ENCODE results near the gene CAPN9.
"Not testable (repeated sequence)": the region's sequence is repeated elsewhere in the genome, so short reads cannot be mapped to it uniquely, and the experiment has no call there.

CAPN9 gene

DNA sequence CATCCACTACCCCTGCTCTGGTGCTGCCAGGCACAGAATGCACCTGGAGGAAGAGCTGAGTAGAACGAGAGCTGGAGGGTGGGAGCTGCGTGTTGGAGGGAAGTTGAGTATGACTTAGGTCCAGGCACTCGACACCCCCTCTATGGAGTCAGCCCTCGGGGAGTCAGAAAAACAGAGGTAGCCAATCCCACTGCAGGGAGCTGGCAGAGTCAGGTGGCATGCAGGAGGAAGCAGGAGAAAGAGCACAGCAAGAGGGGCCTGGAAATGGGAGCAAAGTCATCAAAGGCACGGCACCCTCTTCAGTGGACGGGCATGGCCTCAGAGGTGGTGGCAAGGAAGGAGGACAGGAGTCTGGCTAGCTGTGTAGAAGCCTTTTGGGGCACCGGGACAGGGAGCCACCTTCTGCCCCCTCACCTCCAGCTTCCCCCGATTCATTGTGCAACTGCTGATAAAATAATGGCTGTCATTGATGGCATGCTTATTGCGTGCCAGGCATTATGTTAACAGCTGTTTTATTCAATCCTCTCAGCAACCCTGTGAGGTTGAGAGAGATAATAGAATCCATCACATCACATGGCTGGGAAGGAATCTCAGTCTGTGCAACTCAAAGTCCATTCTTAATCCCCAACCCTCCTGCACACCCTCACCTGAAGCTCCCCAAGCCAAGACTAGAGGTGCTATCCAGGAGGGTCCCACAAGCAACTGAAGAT is 79.1 kb downstream of the CAPN9 start:
- DNase-seq = no peak

DNA sequence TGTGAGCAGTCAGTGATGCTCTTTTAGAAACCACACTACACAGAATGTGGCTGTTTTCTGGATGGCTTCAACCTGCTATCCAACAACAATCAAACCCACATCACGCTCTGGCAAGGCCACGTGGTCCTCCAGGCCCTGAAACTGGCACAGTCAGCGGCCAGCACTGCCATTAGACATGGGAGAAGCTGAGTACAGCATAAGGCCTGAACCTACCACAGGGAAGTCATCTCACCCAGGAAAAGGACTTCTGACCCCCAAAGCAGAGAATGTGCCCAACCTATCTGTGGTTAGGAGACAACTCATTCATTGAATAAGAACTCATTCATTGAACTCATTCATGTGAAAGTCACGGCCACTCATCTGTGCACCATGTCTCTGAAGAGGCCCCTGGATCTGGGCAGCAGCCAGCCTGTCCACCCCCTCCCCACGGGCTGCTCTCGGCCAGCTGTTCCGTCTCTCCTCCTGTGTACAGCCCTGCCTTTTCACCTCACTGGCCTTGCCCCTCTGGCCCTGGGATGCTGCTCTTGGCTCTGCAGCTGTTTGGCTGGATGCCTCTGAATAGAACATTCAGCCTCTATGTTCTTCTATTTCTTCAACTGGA is 80.0 kb downstream of the CAPN9 start:
- DNase-seq = no peak

DNA sequence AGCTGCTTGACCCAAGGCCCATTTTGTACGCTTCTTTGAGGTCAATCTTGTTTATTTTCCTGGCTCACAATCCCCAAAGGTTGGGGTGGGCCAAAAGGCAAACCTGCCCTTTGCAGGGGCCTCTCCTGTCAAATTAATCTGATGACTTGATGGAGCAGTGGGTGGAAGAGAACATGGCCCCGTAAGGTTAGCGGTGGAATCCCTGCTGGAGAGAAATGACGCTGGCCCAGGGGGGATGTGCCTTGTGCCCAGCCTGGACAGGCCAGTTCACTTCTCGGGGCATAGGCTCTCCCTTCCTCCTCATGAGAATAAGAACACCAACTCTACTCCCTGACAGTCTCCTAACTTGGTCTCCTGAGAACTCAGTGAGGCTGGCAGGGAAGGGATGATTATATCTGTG is 80.6 kb downstream of the CAPN9 start:
- no peak for DNase-seq

DNA sequence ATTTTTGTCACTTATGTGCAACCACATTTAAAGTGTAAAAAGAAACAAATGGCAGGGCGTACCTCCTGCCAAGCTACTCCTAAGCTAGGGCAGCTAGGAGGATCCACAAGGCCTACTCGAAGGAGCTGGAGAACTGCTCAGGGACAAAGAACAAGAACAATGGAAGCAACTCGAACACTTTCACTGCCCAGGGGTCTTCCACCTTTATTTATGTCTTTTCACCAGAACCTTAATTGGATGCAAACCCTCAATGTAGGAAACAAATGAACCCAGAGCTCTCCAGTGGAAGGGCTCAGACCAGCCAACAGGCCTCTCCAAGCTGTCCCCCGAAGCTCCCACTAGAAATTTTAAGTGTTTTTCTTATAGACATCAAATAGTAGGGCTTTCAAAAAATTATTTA is 81.2 kb downstream of the CAPN9 start:
- DNase-seq = no peak

DNA sequence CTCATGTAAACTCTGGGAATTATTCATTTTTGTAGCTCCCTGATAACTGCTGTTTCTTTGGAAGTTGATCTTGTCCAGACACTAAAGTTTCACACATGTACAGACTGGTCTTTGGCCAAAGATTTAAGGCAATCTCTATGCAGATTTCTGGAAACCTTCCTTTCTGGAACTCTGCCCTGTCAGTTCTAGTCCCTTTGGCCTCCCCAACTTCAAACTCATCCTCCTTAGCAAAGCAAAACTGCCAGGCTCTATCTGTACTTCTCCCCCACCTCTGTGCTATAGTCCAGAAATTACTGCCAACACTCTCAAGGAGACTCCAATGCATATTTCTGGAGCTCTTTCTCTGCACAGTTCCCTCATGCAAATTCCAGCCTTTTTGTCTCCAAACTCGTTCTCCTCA is 84.6 kb downstream of the CAPN9 start:
- no peak for DNase-seq

DNA sequence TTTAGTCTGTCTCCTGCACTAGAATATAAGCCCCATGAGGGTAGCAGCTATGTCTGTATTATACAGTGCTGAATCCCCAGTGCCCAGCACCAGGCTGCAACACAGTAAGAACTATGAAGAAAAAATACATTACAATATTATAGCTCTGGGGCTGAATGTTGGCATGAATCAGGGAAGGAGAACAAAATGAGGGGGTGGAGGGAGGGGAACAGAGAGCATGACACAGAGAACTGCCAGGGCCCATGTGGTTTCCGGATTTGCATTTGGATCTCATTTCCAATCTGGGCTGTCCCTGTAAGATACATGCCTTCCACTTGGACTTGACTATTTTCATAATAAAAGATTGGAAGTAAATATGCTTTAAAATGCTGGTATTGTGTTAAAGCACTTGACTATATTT is 85.3 kb downstream of the CAPN9 start:
- no peak for DNase-seq

DNA sequence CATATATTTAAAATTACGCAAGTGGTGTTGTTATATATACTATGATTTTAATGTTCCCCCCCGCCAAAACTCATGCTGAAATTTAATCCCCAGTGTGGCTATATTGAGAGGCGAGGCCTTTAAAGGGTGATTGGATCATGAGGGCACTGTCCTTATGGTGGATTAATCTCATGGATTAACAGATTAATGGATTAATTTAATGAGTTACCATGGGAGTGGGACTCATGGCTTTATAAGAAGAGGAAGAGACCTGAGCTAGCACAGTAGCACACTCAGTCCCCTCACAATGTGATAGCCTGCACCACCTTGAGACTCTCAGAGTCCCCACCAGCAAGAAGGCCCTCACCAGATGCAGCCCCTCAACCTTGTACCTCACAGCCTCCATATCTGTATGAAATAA is 86.3 kb downstream of the CAPN9 start:
- DNase-seq = no peak

DNA sequence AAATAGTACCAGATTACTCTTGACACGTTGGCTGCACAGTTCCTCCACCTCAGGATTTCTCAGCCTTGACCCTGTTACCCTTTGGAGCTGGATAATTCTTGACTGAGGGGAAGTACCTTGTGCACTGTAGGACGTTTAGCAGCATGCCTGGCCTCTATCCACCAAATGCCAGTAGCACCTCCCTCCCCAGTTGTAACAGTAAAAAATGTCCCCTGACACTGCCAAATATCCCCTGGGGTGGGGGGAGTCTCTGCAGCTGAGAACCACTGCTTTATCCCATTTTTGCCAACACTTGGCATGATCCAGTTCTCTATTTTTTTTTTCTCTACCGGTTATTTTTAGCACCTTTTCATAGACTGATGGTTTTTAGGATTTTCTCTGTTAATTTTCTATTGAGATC is 87.1 kb downstream of the CAPN9 start:
- no peak for DNase-seq

DNA sequence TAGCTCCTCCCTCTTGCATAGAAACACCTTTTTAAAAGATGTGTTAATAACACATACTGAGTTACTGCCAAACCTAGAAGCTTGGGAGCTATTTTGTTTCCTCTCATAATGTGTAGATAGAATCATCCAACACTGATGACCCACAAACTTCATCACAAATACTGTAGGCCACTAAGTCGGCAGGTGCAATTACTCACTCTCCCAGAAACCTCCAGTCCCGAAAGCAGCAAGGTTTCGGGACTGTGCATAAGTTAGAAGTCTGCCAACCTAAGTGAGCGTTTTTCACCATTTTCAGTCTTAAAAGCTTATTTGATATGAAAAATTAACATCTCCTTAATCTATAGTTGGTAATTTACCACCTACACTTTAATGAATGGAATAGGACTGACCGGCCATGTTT is 89.2 kb downstream of the CAPN9 start:
- no peak for DNase-seq

DNA sequence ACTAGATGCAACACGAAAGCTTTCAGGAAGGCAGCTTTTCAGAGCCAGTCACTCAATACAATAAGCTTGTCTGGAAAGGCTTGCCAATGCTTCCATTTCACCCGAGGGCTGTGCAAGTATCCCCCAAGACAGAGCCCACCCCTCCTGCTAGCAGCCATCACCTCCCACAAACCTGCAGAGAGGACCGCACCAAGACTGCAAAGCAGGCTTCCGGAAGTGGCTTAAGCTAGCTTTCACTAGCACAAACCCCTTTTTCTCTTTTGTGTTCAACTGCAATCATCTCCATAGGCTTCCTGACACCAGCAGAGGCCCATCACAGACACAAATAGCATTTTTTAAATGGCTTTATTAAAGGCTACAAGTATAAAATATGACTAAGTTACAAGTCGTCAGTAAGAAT is 89.6 kb downstream of the CAPN9 start:
- no peak for DNase-seq

DNA sequence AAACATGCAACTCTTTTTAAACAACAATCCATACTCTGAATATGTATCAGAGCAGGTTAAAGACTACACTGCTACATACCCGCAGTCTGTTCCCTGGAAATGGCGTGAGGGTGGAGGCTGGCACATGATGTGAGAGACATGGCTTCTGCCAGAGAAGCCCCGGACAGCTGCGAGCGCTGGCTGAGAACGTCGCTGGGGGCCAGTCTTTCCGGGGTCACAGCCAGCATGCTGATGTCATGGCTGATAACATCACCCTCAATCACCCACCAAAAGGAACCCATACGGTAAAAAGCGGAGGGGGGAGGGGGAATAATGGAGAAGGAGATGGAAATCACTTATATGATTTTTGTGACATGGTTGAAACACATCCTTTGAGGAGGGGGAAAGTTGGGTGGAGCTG is 92.0 kb downstream of the CAPN9 start:
- no peak for DNase-seq

DNA sequence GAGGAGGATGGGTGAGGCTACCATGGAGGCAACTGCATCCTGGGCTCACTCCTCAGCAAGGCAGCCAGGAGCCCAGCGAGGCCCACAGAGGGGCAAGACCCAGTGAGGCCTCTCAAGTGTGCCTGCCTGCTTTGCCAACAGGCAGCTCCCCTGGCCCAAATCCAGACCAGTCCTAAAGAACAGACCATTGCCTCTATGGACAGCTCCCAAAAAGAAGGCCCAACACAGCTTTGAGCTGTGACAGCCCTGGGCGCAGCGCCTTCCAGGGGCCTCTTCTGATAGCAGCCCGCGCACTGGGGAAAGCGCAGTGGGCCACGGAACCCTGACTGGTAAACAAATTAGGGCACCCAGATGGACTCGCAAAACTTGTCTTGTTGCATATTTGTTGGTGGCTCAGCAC is 95.6 kb downstream of the CAPN9 start:
- no peak for DNase-seq

DNA sequence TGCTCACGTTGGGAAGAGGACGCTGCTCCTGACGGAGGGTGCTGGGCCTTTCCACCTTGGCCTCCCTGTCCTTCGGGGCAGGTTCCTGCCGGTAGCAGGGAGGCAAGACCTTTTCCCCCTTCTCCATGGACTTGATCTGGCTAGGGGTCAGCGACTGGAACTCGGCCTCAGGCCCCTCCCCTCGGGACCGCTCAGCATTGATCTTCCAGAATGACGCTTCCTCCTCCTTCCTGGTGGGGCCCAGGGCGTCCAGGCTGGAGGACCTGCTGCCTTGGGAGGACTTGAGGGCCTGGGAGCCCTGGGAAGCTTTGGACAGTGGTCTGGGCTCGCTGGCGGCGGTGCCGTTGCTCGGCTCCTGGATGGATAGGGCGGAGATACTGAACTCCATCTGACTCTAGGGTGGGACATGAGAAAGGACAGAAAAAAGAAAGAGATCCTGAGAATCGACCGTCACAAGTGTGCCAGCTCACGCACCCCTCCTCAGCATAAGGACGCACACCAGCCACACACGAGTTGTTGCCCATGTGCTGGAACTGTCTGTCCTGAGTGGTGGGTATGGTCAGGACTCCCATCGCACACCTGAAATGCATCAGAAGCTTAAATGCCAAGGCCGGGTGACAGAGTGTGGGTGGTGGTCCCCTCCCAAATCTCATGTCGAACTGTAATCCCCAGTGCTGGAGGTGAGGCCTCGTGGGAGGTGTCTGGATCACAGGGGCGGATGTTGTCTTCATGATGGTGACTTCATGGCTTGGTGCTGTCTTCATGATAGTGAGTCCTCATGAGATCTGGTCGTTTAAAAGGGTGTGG is 96.5 kb downstream of the CAPN9 start:
- DNase-seq = no peak

DNA sequence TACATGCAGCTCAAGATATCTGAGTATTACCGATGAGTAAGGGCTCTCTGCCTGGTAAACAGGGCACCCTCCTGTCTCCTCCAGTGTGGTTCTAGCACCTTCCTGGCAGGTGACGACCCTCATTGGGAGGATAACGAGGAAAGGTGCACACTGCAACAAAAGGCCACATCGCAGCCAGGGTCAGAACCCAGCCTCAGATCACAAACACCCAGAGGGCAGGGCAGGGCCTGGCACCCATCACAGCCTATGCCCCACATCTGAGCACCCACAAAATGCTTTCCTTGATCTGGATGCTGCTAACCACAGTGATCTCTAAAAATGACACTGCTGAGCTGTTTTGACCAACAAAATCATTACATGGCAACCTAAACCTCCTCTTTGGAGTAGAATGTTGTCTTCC is 97.4 kb downstream of the CAPN9 start:
- no peak for DNase-seq

DNA sequence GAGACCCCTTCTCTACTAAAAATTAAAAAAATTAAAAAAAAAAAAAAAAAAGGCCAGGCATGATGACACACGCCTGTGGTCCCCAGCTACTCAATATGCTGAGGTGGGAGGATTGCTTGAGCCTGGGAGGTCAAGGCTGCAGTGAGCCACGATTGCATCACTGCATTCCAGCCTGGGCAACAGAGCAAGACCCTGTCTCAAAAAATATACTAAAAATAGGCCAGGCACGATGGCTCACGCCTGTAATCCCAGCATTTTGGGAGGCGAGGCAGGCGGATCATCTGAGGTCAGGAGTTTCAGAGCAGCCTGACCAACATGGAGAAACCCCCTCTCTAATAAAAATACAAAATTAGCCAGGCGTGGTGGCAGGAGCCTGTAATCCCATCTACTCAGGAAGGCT is 98.0 kb downstream of the CAPN9 start:
- DNase-seq = not testable (repeated sequence)

DNA sequence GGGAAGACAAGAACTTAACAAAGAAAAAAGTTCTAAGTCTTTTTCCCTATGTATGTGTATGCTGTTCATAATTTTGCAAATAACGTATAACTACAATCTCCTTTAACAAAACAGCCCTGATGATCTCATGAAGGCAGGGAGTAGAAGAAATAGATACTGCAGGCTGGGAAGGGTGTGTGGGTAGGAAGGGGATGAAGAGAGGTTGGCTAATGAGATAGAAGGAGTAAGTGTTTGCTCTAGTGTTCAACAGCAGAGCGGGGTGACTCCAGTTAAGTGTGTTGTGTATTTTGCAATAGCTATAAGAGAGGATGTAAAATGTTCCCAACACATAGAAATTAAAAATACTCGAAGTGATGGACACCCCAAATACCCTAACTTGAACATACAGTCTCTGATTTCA is 101.0 kb downstream of the CAPN9 start:
- DNase-seq = no peak

DNA sequence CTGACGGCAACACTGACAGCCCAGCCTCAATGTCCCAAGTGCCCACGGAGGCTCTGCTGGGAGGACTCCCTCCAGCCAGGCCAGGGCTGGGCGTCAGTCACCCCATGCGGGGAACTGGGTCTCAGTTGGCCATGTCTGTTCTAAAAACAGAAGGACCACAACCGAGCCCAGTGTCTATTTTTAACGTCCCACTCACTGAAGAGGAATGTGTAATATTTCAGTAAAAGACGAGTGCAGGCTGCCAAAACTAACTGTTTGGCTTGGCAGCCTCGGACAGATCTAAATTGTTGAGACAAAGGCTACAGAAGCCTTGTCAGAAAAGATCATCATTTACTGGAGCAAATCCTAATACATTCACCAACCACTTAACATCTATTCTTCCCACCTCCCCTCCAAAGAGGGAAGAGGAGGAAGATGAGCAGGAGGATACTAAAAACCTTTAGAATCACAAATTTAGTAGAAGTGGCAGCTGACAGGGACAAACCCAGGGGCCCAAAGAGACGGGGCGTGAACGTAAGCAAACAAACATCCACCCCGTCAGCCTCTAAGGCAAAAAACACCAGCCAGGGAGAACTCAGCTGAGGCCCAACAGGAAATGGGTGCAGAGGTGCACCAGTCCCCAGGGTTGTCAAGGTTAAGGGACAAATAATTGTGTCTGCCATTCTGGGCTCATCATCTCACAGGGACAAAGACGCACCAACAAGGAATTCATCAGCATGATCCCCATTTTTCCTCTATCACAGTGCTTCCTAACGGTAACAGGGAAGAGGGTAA is 102.5 kb downstream of the CAPN9 start:
- DNase-seq = no peak

DNA sequence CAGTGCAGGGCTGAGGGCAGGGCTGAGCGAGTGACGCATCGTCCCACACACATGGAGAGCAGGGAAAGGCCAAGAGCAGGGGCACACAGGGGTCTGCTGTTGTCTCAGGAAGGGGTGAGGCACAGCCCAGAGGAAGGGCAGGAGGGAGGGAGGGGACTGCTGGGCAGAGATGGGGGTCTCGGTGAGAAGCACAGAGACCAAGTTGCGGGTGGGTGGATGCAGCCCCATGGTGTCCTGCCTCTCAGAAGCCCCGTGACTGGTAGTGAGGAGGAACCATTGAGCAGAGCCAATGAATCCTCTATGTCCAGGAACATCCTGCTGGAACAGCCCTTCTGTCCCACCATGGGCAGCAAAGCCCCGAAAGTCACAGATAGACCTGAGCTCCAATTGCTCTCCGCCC is 103.4 kb downstream of the CAPN9 start:
- no peak for DNase-seq

DNA sequence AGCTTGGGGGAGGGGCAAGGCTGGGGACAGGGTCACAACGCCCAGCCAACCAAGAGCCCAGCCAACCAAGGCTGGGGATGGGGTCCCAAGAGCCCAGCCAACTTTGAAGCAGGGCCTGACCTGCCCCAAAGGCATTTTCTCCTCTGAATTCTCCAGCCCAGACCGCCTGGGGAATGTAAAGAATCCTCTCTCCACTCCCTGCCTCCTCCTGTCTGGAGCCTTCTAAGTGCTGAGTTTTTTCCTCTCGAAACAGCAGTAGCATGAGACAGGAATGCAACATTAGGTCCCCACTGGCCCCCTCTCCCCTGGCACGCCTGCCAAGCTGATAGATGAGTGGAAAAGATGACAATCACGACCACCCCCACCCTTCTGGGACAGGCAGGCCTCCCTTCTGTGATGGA is 104.1 kb downstream of the CAPN9 start:
- DNase-seq = no peak

All from activated CD4-positive, alpha-beta T cell treated with anti-CD3 and anti-CD28 coated beads, Interleukin-10, Interleukin-2, amounts not matched to agents 100 ng/mL and 50 ng/mL, durations not matched to agents 16 hours and 8 hours (primary cell).